A673 (cell line): Measurements from ENCODE around the gene ATMIN. TPM values are rescaled to one million over a fixed set of nuclear protein-coding genes. Genes with fewer than 3 reads are reported as not detected.

Experiments
- BruUV-seq: library from RNA; stranded (reverse); fragments of 400-500 nt; replicated peaks from 2 replicates; lab custom pipeline; 2021; lab: Mats Ljungman, UMichigan
- CTCF ChIA-PET: fragments of 300-600 bp; sonication (Branson Sonifier 250); formaldehyde crosslinking; loops from one replicate; lab custom pipeline; 2022; ENCODE audit warnings: antibody characterized with exemption; lab: Charles Lee
- POLR2A ChIA-PET: fragments of 300-600 bp; sonication (Branson Sonifier 250); formaldehyde crosslinking; loops from one replicate; lab custom pipeline; 2022; ENCODE audit warnings: antibody characterized with exemption; ENCODE audit not compliant: low non-redundant PET; lab: Charles Lee
- DNase-seq: peaks from one replicate; pipeline ENCODE4 v3.0.0-alpha.2; 2015; ENCODE audit warnings: low spot score
- H3K27ac ChIP-seq: fragments of 200-600 bp; sonication (generic); 2 replicates; pipeline ENCODE4 v1.5.1; 2016; ENCODE audit warnings: mixed run types, low read depth, mild to moderate bottlenecking, mixed read lengths, antibody characterized with exemption, low read length; ENCODE audit not compliant: poor library complexity, severe bottlenecking
- H3K27me3 ChIP-seq: fragments of 200-600 bp; sonication (generic); replicated peaks from 2 replicates; pipeline ENCODE4 v1.6.1; 2017; ENCODE audit warnings: mixed run types, low read depth, mild to moderate bottlenecking, mixed read lengths, antibody characterized with exemption, low read length; ENCODE audit not compliant: insufficient read depth, poor library complexity
- H3K36me3 ChIP-seq: fragments of 200-600 bp; sonication (generic); 2 replicates; pipeline ENCODE4 v1.6.1; 2016; ENCODE audit warnings: mixed run types, mild to moderate bottlenecking, mixed read lengths, antibody characterized with exemption, low read length; ENCODE audit not compliant: insufficient read depth, poor library complexity, severe bottlenecking
- H3K4me1 ChIP-seq: fragments of 200-600 bp; sonication (generic); 2 replicates; pipeline ENCODE4 v1.6.1; 2017; ENCODE audit warnings: mixed run types, mild to moderate bottlenecking, mixed read lengths, antibody characterized with exemption, low read length; ENCODE audit not compliant: insufficient read depth, poor library complexity, severe bottlenecking
- H3K4me3 ChIP-seq: fragments of 200-600 bp; sonication (generic); 2 replicates; pipeline ENCODE4 v1.5.1; 2016; ENCODE audit warnings: low read depth, mixed run types, mild to moderate bottlenecking, mixed read lengths, low read length; ENCODE audit not compliant: poor library complexity, severe bottlenecking
- H3K9me3 ChIP-seq: fragments of 200-600 bp; sonication (generic); 2 replicates; pipeline ENCODE4 v1.6.1; 2016; ENCODE audit warnings: mixed run types, low read depth, mild to moderate bottlenecking, mixed read lengths, antibody characterized with exemption, low read length; ENCODE audit not compliant: poor library complexity, severe bottlenecking
- EZH2 ChIP-seq: fragments of 200-600 bp; sonication (generic); IDR thresholded peaks from 2 replicates; pipeline ENCODE4 v1.6.1; 2017; ENCODE audit warnings: borderline replicate concordance, low read depth, mild to moderate bottlenecking, mixed read lengths, antibody characterized with exemption, low read length; ENCODE audit not compliant: poor library complexity, severe bottlenecking
- intact Hi-C: fragments of 100-400 bp; cut with micrococcal nuclease; formaldehyde crosslinking; loops from one replicate; pipeline ENCODE4 v1.10.0; 2022; ENCODE audit not compliant: unreplicated experiment
- total RNA-seq: library from RNA; stranded (reverse); gene quantifications from 2 replicates; pipeline ENCODE4 v1.2.3, GENCODE V29; 2021
- TF ChIP-seq, protein P1 (sequence below): fragments of 300-800, 200-600 bp; sonication (generic); conservative IDR thresholded peaks from 2 replicates; pipeline ENCODE4 v1.5.1; 2017; ENCODE audit warnings: low read depth, mild to moderate bottlenecking, antibody characterized with exemption, low read length, moderate library complexity, mixed read lengths

Gene ATMIN
- total RNA-seq, 1 experiment from 2014 or later = 44.6 TPM

DNA sequence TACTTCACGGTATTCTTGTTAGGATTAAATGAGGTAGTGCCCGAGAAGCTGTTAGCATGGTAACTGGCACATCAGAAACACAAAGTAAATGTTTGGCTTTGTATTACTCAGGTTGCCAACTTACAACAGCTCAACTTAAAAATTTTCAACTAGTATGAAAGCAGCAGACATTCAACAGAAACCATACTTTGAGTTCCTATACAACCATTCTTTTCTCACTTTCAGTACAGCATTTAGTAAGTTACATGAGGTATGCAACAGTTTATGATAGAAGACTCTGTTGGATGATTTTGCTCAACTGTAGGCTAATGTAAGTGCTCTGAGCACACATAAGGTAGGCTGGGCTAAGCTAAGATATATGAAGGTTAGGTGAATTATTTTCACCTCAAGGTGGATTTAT is 21.0 kb upstream of the ATMIN start:
- Histone ChIP-seq H3K27me3 (no peaks in the 10 kb centered on the region), H3K9me3 (no peaks in the 10 kb centered on the region), H3K4me3 (no peak overlapping the region), H3K36me3 (peaks cover 80% of the 10 kb centered on the region), H3K27ac (no peak overlapping the region), H3K4me1 (no peaks in the 10 kb centered on the region)
- POLR2A ChIA-PET = no interaction called here
- intact Hi-C loops = no loop called here
- no peak for DNase-seq
- CTCF ChIA-PET = no interaction called here
- TF ChIP-seq, protein P1, sequence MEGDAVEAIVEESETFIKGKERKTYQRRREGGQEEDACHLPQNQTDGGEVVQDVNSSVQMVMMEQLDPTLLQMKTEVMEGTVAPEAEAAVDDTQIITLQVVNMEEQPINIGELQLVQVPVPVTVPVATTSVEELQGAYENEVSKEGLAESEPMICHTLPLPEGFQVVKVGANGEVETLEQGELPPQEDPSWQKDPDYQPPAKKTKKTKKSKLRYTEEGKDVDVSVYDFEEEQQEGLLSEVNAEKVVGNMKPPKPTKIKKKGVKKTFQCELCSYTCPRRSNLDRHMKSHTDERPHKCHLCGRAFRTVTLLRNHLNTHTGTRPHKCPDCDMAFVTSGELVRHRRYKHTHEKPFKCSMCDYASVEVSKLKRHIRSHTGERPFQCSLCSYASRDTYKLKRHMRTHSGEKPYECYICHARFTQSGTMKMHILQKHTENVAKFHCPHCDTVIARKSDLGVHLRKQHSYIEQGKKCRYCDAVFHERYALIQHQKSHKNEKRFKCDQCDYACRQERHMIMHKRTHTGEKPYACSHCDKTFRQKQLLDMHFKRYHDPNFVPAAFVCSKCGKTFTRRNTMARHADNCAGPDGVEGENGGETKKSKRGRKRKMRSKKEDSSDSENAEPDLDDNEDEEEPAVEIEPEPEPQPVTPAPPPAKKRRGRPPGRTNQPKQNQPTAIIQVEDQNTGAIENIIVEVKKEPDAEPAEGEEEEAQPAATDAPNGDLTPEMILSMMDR = no peak
- no peak for TF ChIP-seq EZH2
- BruUV-seq = no TSS peak

DNA sequence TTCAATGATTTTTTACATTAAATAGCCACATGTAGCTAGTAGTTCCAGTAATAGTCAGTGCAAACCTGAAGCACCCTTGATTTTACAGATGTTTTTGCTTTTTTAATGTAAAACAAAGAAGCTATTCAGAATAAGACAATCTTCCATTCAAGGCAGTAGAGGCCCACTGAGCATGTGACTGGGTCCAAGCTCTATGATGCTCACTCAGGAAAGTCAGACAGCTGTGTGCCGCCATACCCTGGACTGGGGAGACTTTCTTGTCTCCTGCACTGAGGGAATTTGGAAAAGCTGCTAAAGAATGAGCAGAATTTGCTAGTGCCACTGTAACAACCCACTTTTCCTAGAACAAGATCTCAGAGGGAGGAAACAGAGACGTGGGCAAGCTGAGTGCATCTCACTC is 17.1 kb upstream of the ATMIN start:
- Histone ChIP-seq H3K36me3 (peaks cover 97% of the 10 kb centered on the region), H3K27ac (no peak overlapping the region), H3K4me3 (no peak overlapping the region), H3K9me3 (no peaks in the 10 kb centered on the region), H3K4me1 (no peaks in the 10 kb centered on the region), H3K27me3 (no peaks in the 10 kb centered on the region)
- no TSS peak for BruUV-seq
- ChIA-PET CTCF (no interaction called here), POLR2A (no interaction called here)
- intact Hi-C loops = no loop called here
- no peak for DNase-seq
- TF ChIP-seq EZH2 = no peak
- TF ChIP-seq, protein P1 = no peak

DNA sequence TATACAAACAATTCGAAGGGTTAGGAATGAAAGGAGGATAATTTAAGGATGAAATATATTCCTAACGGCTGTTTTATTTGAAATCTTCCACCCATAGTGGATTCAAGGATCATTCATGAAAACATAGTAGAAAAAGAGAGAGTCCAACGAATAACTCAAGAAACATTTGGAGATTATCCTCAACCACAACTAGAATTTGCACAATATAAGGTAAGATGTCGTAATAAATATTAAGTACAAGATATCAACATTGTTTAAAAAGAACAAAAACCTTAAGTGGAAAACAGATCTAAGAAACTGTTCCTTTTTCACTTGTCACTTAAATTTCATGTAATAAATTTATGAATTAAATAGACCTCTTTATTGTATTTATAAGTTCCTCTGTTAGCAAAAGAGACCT is 9.2 kb upstream of the ATMIN start:
- H3K9me3 ChIP-seq = no peaks in the 10 kb centered on the region
- CTCF ChIA-PET = no interaction called here
- no peak for DNase-seq
- intact Hi-C loops = no loop called here
- no TSS peak for BruUV-seq
- TF ChIP-seq, protein P1 = no peak
- TF ChIP-seq EZH2 = no peak
- no peaks in the 10 kb centered on the region for H3K27me3 ChIP-seq
- H3K36me3 ChIP-seq = peaks cover 67% of the 10 kb centered on the region
- POLR2A ChIA-PET = no interaction called here
- H3K4me3 ChIP-seq = no peak overlapping the region
- H3K27ac ChIP-seq = no peak overlapping the region
- no peaks in the 10 kb centered on the region for H3K4me1 ChIP-seq
